VCaP (cell line): ENCODE data around the gene FYCO1.

Experiments used
- H3K27ac ChIP-seq: fragments of 450-650 bp; 2 replicates; pipeline ENCODE4 v1.5.1; 2017
- TF ChIP-seq, protein P1 (sequence below): fragments of 450-650 bp; conservative IDR thresholded peaks from 2 replicates; pipeline ENCODE4 v1.5.1; 2017; ENCODE audit warnings: mild to moderate bottlenecking, moderate library complexity

Gene FYCO1

GRCh38 chr3:45927881-45928280 lies 67.7 kb downstream of the FYCO1 start:
- TF ChIP-seq, protein P1, sequence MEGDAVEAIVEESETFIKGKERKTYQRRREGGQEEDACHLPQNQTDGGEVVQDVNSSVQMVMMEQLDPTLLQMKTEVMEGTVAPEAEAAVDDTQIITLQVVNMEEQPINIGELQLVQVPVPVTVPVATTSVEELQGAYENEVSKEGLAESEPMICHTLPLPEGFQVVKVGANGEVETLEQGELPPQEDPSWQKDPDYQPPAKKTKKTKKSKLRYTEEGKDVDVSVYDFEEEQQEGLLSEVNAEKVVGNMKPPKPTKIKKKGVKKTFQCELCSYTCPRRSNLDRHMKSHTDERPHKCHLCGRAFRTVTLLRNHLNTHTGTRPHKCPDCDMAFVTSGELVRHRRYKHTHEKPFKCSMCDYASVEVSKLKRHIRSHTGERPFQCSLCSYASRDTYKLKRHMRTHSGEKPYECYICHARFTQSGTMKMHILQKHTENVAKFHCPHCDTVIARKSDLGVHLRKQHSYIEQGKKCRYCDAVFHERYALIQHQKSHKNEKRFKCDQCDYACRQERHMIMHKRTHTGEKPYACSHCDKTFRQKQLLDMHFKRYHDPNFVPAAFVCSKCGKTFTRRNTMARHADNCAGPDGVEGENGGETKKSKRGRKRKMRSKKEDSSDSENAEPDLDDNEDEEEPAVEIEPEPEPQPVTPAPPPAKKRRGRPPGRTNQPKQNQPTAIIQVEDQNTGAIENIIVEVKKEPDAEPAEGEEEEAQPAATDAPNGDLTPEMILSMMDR, result no peak
- H3K27ac ChIP-seq, result no peak overlapping the region

DNA sequence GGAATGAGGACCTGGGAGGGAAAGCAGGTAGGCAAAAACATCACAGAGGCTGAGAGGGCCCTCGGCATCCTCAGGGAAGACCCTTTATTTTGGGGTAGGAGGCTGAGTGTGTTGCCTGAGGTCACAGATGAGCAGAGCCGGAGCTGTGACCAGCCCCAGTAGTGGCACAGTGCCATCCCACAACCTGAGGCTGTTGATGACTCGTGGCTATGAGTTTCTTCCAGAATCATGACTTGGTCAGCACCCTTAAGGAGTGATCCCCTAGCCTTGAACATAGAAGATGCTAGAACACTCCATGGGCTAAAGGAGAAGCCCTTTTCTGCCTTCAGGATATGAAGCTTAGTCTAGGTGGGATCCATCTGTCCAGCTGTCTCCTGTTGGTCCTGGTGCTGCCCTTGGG lies 71.9 kb downstream of the FYCO1 start:
- TF ChIP-seq, protein P1, result no peak
- H3K27ac ChIP-seq, result no peak overlapping the region

- no peak overlapping the region for H3K27ac ChIP-seq
- TF ChIP-seq, protein P1, result no peak
These were observed 72.6 kb downstream of the FYCO1 start for GRCh38 chr3:45922950-45923590.

DNA sequence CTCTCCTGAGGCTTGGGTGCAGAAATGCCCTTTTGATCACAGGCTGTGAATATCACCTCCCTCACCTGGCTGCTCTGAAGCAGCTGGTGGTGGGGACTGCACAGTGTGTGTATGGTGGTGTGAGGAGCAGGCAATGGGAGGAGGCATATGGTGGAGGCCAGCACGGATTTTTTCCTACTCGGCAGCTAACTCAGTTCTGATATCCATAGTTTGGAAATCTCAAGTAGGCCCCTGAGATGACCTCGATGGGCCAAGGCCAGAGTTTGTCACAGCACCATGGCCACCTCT lies 73.6 kb downstream of the FYCO1 start:
- no peak overlapping the region for H3K27ac ChIP-seq

DNA sequence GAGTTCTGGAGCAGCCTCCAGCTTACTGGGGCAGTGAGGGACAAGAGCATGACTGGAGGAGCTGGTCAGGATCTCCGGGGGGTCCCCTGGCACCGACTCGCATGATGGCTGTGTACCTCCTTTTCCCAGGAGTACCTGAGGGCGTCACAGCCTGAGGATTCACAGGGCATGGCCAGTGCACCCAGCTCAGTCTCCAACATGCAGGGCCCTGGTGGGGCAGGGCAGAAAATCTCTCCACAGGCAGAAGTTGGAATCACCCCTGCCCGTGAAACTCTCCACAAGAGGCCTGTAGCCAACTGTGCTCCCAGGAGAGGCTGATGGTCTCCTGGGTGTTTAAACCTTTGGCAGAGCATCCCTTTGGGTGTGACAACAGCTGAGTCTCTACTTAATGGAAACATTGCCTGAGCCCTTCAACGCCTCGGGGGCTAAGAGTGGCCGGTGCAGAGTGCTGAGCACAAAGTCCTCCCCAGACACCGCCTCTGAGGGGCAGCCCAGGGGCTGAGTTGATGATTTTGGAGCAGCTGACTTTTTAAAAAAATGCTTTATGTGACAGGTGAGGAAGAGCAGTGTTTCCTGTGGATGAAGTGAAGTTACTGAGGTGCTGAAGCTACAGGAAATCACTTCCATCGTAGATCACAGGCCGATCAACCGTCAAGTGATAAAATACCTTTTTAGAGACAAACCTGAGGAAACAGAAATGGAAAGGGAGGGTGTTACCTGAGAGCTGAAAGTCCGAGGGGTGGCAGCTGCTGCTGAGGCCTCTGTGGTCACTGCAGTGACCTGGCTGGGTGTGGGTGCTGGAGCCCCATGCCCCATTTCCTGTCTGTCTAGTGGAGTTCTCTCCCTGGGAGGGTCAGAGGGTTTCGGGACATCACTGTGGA lies 74.2 kb downstream of the FYCO1 start:
- no peak overlapping the region for H3K27ac ChIP-seq
- TF ChIP-seq, protein P1, result no peak

More for the DNA sequence above, 73.6 kb downstream of the FYCO1 start:
- TF ChIP-seq, protein P1, result no peak

DNA sequence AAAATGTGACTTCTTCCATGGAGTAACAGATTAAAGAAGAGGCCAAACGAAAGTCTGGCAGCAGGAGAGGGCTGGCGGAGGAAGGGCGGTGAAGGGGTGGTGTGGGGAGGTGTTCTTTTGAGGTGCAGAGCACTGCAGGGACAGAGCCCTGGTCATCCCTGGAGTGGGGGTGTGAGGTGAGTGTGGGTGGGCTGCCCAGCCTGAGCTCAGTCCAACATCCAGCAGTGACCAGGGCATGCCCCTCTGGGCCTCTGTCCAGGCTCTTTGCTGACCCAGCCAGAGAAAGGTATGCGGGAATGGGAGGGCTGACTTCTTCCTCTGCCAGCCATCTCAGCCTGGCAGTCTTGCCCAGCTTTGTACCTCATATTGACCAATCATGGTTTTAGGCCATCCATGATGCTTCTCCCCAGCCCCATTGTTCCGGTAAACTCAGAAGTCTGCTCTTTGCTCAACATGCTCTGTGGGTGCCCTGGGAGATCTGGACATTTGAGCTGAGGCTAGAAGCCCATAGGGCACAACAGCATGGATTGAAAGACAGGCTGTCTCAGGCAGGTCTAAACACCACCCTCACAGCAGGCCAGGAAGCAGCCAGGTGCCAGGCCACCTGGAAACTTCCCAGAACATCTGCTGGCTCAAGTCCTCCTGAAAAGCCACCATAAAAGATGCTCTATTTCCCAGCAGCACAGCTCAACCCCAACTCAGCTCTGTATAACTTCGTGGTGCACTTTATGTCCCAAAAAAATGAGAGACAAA lies 78.3 kb downstream of the FYCO1 start:
- TF ChIP-seq, protein P1, result no peak
- H3K27ac ChIP-seq, result no peak overlapping the region
